Measurements from ENCODE around the gene AVEN.

The AVEN gene

GRCh38 chr15:33882921-33883320 is 156.1 kb downstream of the AVEN start:
- no peak overlapping the region for H3K4me3 ChIP-seq (ENCODE audit: low read depth, low read length)
- no peak overlapping the region for H2BK5ac ChIP-seq (ENCODE audit: low read depth, low read length, poor library complexity)
- peak; percentile 50 to 85 for DNase-seq
- no peak overlapping the region for H3K18ac ChIP-seq (ENCODE audit: low read length)
- H3K4ac ChIP-seq (ENCODE audit: low read depth, low read length), result no peak overlapping the region
- no peak overlapping the region for H4K91ac ChIP-seq (ENCODE audit: low read depth, low read length)
- H3K27ac ChIP-seq (ENCODE audit: low read depth, low read length), result no peak overlapping the region
- no peak overlapping the region for H3K14ac ChIP-seq (ENCODE audit: low read length)
- no peak overlapping the region for H3K4me2 ChIP-seq (ENCODE audit: low read length)
- H3K9me3 ChIP-seq (ENCODE audit: insufficient read depth, low read depth, low read length), result no peaks in the 10 kb centered on the region
- no peak overlapping the region for H2AFZ ChIP-seq (ENCODE audit: insufficient read depth, low read length, poor library complexity)
- no peaks in the 10 kb centered on the region for H3K79me2 ChIP-seq (ENCODE audit: control insufficient read depth, insufficient read depth, low read length, poor library complexity)
- H2AK5ac ChIP-seq (ENCODE audit: low read length), result no peak overlapping the region
- no peaks in the 10 kb centered on the region for H3K79me1 ChIP-seq (ENCODE audit: low read length)
- H4K12ac ChIP-seq (ENCODE audit: low read depth, low read length), result no peak overlapping the region
- no peaks in the 10 kb centered on the region for H3K27me3 ChIP-seq (ENCODE audit: insufficient read depth, low read length)
- H3K9ac ChIP-seq (ENCODE audit: low read length), result no peak overlapping the region
- H3K36me3 ChIP-seq (ENCODE audit: control insufficient read depth in 1 of 2, insufficient read depth in 2 of 2, low read length in 2 of 2), result no peaks in the 10 kb centered on the region
- no CpG with 5 or more reads among the region's 2 CpGs for WGBS (ENCODE audit: extremely low coverage, insufficient coverage, insufficient read length)
- no peak overlapping the region for H2BK12ac ChIP-seq (ENCODE audit: low read length)
- H4K8ac ChIP-seq (ENCODE audit: low read depth, low read length), result no peak overlapping the region
- H3K23ac ChIP-seq (ENCODE audit: low read length), result no peak overlapping the region
- no peaks in the 10 kb centered on the region for H3K4me1 ChIP-seq (ENCODE audit: control insufficient read depth in 1 of 2, insufficient read depth in 2 of 2, low read length in 2 of 2)
- no peak overlapping the region for H2BK120ac ChIP-seq (ENCODE audit: insufficient read depth, low read length, poor library complexity)

GRCh38 chr15:33874156-33874555 is 164.8 kb downstream of the AVEN start:
- peak; percentile 72 to 76 for DNase-seq
- H3K79me2 ChIP-seq (ENCODE audit: control insufficient read depth, insufficient read depth, low read length, poor library complexity), result no peaks in the 10 kb centered on the region
- no peak overlapping the region for H3K4me3 ChIP-seq (ENCODE audit: low read depth, low read length)
- H3K4me1 ChIP-seq (ENCODE audit: control insufficient read depth in 1 of 2, insufficient read depth in 2 of 2, low read length in 2 of 2), result peaks cover 0 to 2% of the 10 kb centered on the region in 2 experiments
- H3K9me3 ChIP-seq (ENCODE audit: insufficient read depth, low read depth, low read length), result no peaks in the 10 kb centered on the region
- H4K8ac ChIP-seq (ENCODE audit: low read depth, low read length), result no peak overlapping the region
- peaks cover 2% of the 10 kb centered on the region for H3K79me1 ChIP-seq (ENCODE audit: low read length)
- no peak overlapping the region for H3K23ac ChIP-seq (ENCODE audit: low read length)
- no peak overlapping the region for H3K18ac ChIP-seq (ENCODE audit: low read length)
- no peak overlapping the region for H2AFZ ChIP-seq (ENCODE audit: insufficient read depth, low read length, poor library complexity)
- no peak overlapping the region for H3K4me2 ChIP-seq (ENCODE audit: low read length)
- H3K36me3 ChIP-seq (ENCODE audit: control insufficient read depth in 1 of 2, insufficient read depth in 2 of 2, low read length in 2 of 2), result no peaks in the 10 kb centered on the region
- H2AK5ac ChIP-seq (ENCODE audit: low read length), result no peak overlapping the region
- H3K4ac ChIP-seq (ENCODE audit: low read depth, low read length), result no peak overlapping the region
- H3K14ac ChIP-seq (ENCODE audit: low read length), result no peak overlapping the region
- H4K12ac ChIP-seq (ENCODE audit: low read depth, low read length), result no peak overlapping the region
- H3K27me3 ChIP-seq (ENCODE audit: insufficient read depth, low read length), result no peaks in the 10 kb centered on the region
- H2BK120ac ChIP-seq (ENCODE audit: insufficient read depth, low read length, poor library complexity), result no peak overlapping the region
- WGBS (ENCODE audit: extremely low coverage, insufficient coverage, insufficient read length), result no CpG with 5 or more reads among the region's 2 CpGs
- H2BK5ac ChIP-seq (ENCODE audit: low read depth, low read length, poor library complexity), result no peak overlapping the region
- no peak overlapping the region for H3K9ac ChIP-seq (ENCODE audit: low read length)
- H2BK12ac ChIP-seq (ENCODE audit: low read length), result no peak overlapping the region
- no peak overlapping the region for H4K91ac ChIP-seq (ENCODE audit: low read depth, low read length)
- H3K27ac ChIP-seq (ENCODE audit: low read depth, low read length), result no peak overlapping the region

GRCh38 chr15:33872416-33873106 is 166.4 kb downstream of the AVEN start:
- no peak overlapping the region for H2AK5ac ChIP-seq (ENCODE audit: low read length)
- WGBS (ENCODE audit: extremely low coverage, insufficient coverage, insufficient read length), result no CpG with 5 or more reads among the region's 13 CpGs
- H3K4me3 ChIP-seq (ENCODE audit: low read depth, low read length), result no peak overlapping the region
- H2BK120ac ChIP-seq (ENCODE audit: insufficient read depth, low read length, poor library complexity), result no peak overlapping the region
- H3K79me2 ChIP-seq (ENCODE audit: control insufficient read depth, insufficient read depth, low read length, poor library complexity), result no peaks in the 10 kb centered on the region
- no peak overlapping the region for H3K14ac ChIP-seq (ENCODE audit: low read length)
- no peak overlapping the region for H2BK5ac ChIP-seq (ENCODE audit: low read depth, low read length, poor library complexity)
- H3K9ac ChIP-seq (ENCODE audit: low read length), result no peak overlapping the region
- H3K23ac ChIP-seq (ENCODE audit: low read length), result no peak overlapping the region
- peak; percentile 86 to 87 for DNase-seq
- H3K79me1 ChIP-seq (ENCODE audit: low read length), result peaks cover 2% of the 10 kb centered on the region
- no peak overlapping the region for H3K18ac ChIP-seq (ENCODE audit: low read length)
- H3K4me1 ChIP-seq (ENCODE audit: control insufficient read depth in 1 of 2, insufficient read depth in 2 of 2, low read length in 2 of 2), result peaks cover 0 to 2% of the 10 kb centered on the region in 2 experiments
- no peak overlapping the region for H3K4me2 ChIP-seq (ENCODE audit: low read length)
- no peaks in the 10 kb centered on the region for H3K9me3 ChIP-seq (ENCODE audit: insufficient read depth, low read depth, low read length)
- no peak overlapping the region for H3K4ac ChIP-seq (ENCODE audit: low read depth, low read length)
- no peak overlapping the region for H3K27ac ChIP-seq (ENCODE audit: low read depth, low read length)
- H2BK12ac ChIP-seq (ENCODE audit: low read length), result no peak overlapping the region
- H4K91ac ChIP-seq (ENCODE audit: low read depth, low read length), result no peak overlapping the region
- no peaks in the 10 kb centered on the region for H3K36me3 ChIP-seq (ENCODE audit: control insufficient read depth in 1 of 2, insufficient read depth in 2 of 2, low read length in 2 of 2)
- no peak overlapping the region for H4K8ac ChIP-seq (ENCODE audit: low read depth, low read length)
- H2AFZ ChIP-seq (ENCODE audit: insufficient read depth, low read length, poor library complexity), result no peak overlapping the region
- H4K12ac ChIP-seq (ENCODE audit: low read depth, low read length), result no peak overlapping the region
- no peaks in the 10 kb centered on the region for H3K27me3 ChIP-seq (ENCODE audit: insufficient read depth, low read length)

GRCh38 chr15:33871980-33872379 is 167.0 kb downstream of the AVEN start:
- no peak overlapping the region for H4K12ac ChIP-seq (ENCODE audit: low read depth, low read length)
- H3K14ac ChIP-seq (ENCODE audit: low read length), result no peak overlapping the region
- DNase-seq, result no peak
- H3K79me1 ChIP-seq (ENCODE audit: low read length), result peaks cover 2% of the 10 kb centered on the region
- no peaks in the 10 kb centered on the region for H3K79me2 ChIP-seq (ENCODE audit: control insufficient read depth, insufficient read depth, low read length, poor library complexity)
- no peaks in the 10 kb centered on the region for H3K9me3 ChIP-seq (ENCODE audit: insufficient read depth, low read depth, low read length)
- no peak overlapping the region for H3K4me3 ChIP-seq (ENCODE audit: low read depth, low read length)
- no peaks in the 10 kb centered on the region for H3K27me3 ChIP-seq (ENCODE audit: insufficient read depth, low read length)
- no peak overlapping the region for H3K23ac ChIP-seq (ENCODE audit: low read length)
- H2BK120ac ChIP-seq (ENCODE audit: insufficient read depth, low read length, poor library complexity), result no peak overlapping the region
- no peak overlapping the region for H3K4ac ChIP-seq (ENCODE audit: low read depth, low read length)
- peaks cover 0 to 1% of the 10 kb centered on the region in 2 experiments for H3K36me3 ChIP-seq (ENCODE audit: control insufficient read depth in 1 of 2, insufficient read depth in 2 of 2, low read length in 2 of 2)
- H2BK5ac ChIP-seq (ENCODE audit: low read depth, low read length, poor library complexity), result no peak overlapping the region
- no peak overlapping the region for H4K8ac ChIP-seq (ENCODE audit: low read depth, low read length)
- no peak overlapping the region for H2AK5ac ChIP-seq (ENCODE audit: low read length)
- no peak overlapping the region for H2BK12ac ChIP-seq (ENCODE audit: low read length)
- WGBS (ENCODE audit: extremely low coverage, insufficient coverage, insufficient read length), result no CpG with 5 or more reads among the region's 2 CpGs
- H3K4me1 ChIP-seq (ENCODE audit: control insufficient read depth in 1 of 2, insufficient read depth in 2 of 2, low read length in 2 of 2), result peaks cover 2 to 3% of the 10 kb centered on the region in 2 experiments
- no peak overlapping the region for H3K27ac ChIP-seq (ENCODE audit: low read depth, low read length)
- no peak overlapping the region for H3K4me2 ChIP-seq (ENCODE audit: low read length)
- no peak overlapping the region for H3K9ac ChIP-seq (ENCODE audit: low read length)
- no peak overlapping the region for H4K91ac ChIP-seq (ENCODE audit: low read depth, low read length)
- no peak overlapping the region for H2AFZ ChIP-seq (ENCODE audit: insufficient read depth, low read length, poor library complexity)
- no peak overlapping the region for H3K18ac ChIP-seq (ENCODE audit: low read length)
